Psoas muscle (tissue), 8 donors: ENCODE results near the gene CLN3. TPM values are rescaled to one million over a fixed set of nuclear protein-coding genes. Genes with fewer than 3 reads are reported as not detected.
"Not testable (repeated sequence)": the region's sequence is repeated elsewhere in the genome, so short reads cannot be mapped to it uniquely, and the experiment has no call there.

Source experiments
- ATAC-seq, 4 donors: fragments of 200-7000 bp; cut with Tn5 transposase; one replicate each; pipeline ENCODE4 v1.9.1; 2020; ENCODE audit warnings: moderate library complexity in 3 of 4, mild to moderate bottlenecking in 2 of 4
- DNase-seq, 2 donors: peaks; one replicate each; pipeline ENCODE4 v3.0.0-alpha.2; 2020
- H3K27ac ChIP-seq: fragments of 200-600 bp; one replicate; pipeline ENCODE4 v1.8.0; 2022
- H3K27me3 ChIP-seq, 3 donors: fragments of 200-600 bp in 1 of 3; one replicate each; pipeline versions ENCODE4 v1.6.1 to v1.8.0; 2013 to 2022; ENCODE audit warnings: low read length in 2 of 3, mild to moderate bottlenecking in 2 of 3, moderate library complexity in 1 of 3; ENCODE audit not compliant: insufficient read depth in 3 of 3
- H3K36me3 ChIP-seq, 2 donors: fragments of 200-600 bp in 1 of 2; one replicate each; pipeline versions ENCODE4 v1.6.1 to v1.8.0; 2013 to 2022; ENCODE audit warnings: low read depth in 1 of 2, mild to moderate bottlenecking in 1 of 2, moderate library complexity in 1 of 2; ENCODE audit not compliant: insufficient read depth in 1 of 2
- H3K4me1 ChIP-seq: fragments of 200-600 bp; one replicate; pipeline ENCODE4 v1.8.0; 2022
- H3K4me3 ChIP-seq: fragments of 200-600 bp; one replicate; pipeline ENCODE4 v1.8.0; 2022; ENCODE audit warnings: mild to moderate bottlenecking
- H3K9me3 ChIP-seq: fragments of 200-600 bp; one replicate; pipeline ENCODE4 v1.8.0; 2022
- WGBS, 3 donors: extraction: QIAGEN DNeasy Blood & Tissue Kit; methylation state at CpG; one replicate each; pipeline versions ENCODE4 v1.1.6 to v1.1.7; 2013; 5-methylcytosine and 5-hydroxymethylcytosine counted together
- intact Hi-C, 2 donors: fragments of 100-400 bp; cut with DNase I; formaldehyde crosslinking; loops; one replicate each; pipeline versions ENCODE4 v1.11.0 to v1.14.2; 2022
- polyA plus RNA-seq, 3 donors: library from polyadenylated mRNA; stranded (reverse); fragments of 200-250 nt; gene quantifications; one replicate each; pipeline ENCODE4 v1.2.3, GENCODE V29; 2013
- total RNA-seq, 4 donors: library from RNA; stranded (reverse); fragmentation: NEBNext Ultra II Directional in 2 of 4; extraction: Animal tissue kit (Norgen Biotek cat#: 25700) in 2 of 4; gene quantifications; one replicate each; pipeline versions ENCODE4 v1.2.1 to v1.2.4, GENCODE V29; 2021 to 2023
- donor health status: healthy with polysubstance abuse.
- donor health status: DM: no; HTN: no; CAD: no; lungs with moderate emphysema.
- donor health status: Bipolar disorder and iron deficiency.
- donor health status: healthy.
- donor health status: DM: yes; HTN: yes; CAD: no.
- donor health status: DM: no; HTN: no; CAD: no.
- donor health status: DM: no; HTN: no; CAD: no.
- donor health status: DM: yes; HTN: yes; CAD: no.

The CLN3 gene
- total and polyA plus RNA-seq, 7 donors = 10.8 to 29.3 (median 15.3) TPM

- intact Hi-C loops, H3K27me3 ChIP-seq, ATAC-seq, H3K4me1 ChIP-seq, H3K36me3 ChIP-seq, H3K9me3 ChIP-seq, H3K27ac ChIP-seq, H3K4me3 ChIP-seq: not testable (repeated sequence)
- 58 to 73% (median 72%) methylated on average over 3 of the region's 6 CpGs for WGBS, 3 donors
- DNase-seq = peak in 1 of 2 donors; percentile 17
Observed at GRCh38 chr16:28438899-28439298, 53.0 kb downstream of the CLN3 start.

GRCh38 chr16:28435340-28435739 is 56.5 kb downstream of the CLN3 start:
- intact Hi-C loops, H3K27me3 ChIP-seq, H3K27ac ChIP-seq, ATAC-seq, H3K36me3 ChIP-seq, H3K4me3 ChIP-seq, H3K4me1 ChIP-seq, H3K9me3 ChIP-seq: not testable (repeated sequence)
- DNase-seq = peak; percentile 1 to 17
- 92 to 93% methylated on average over 9 to 21 of the region's 29 CpGs; no CpG with 5 or more reads in 1 of the 3 donors for WGBS, 3 donors

Other genes starting within 250 kb of the CLN3 start
- 10 to 100 TPM in 2 of 4 donors, 1 to 10 TPM in 2; 2.5 to 20.6 (median 9.2) TPM for gene SBK1, start 199.5 kb downstream of the CLN3 start, total RNA-seq
- gene SBK1, start 199.5 kb downstream of the CLN3 start, polyA plus RNA-seq = 1 to 10 TPM; 1.3 to 5.3 (median 1.9) TPM
- gene NPIPB6, start 128.6 kb downstream of the CLN3 start, total RNA-seq = 1 to 10 TPM in 1 of 4 donors, under 1 TPM in 2, not detected in 1; 0.76 to 1.5 (median 0.84) TPM
- under 1 TPM; 0.17 to 0.68 (median 0.38) TPM for gene NPIPB6, start 128.6 kb downstream of the CLN3 start, polyA plus RNA-seq
- gene EIF3CL, start 88.2 kb downstream of the CLN3 start, total RNA-seq = 100 to 1,000 TPM in 2 of 4 donors, 10 to 100 TPM in 2; 25.5 to 126 (median 94.2) TPM
- 100 to 1,000 TPM in 1 of 3 donors, 10 to 100 TPM in 2; 60.6 to 130 (median 84.5) TPM for gene EIF3CL, start 88.2 kb downstream of the CLN3 start, polyA plus RNA-seq
- gene NPIPB7, start 19.7 kb downstream of the CLN3 start, total RNA-seq = under 1 TPM in 1 of 4 donors, not detected in 3; 0.20 TPM
- gene NPIPB7, start 19.7 kb downstream of the CLN3 start, polyA plus RNA-seq = under 1 TPM in 1 of 3 donors, not detected in 2; 0.04 TPM
- under 1 TPM; 0.34 to 0.59 (median 0.36) TPM for gene APOBR, start 2.6 kb upstream of the CLN3 start, total RNA-seq
- under 1 TPM; 0.14 to 0.47 (median 0.26) TPM for gene APOBR, start 2.6 kb upstream of the CLN3 start, polyA plus RNA-seq
- gene IL27, start 14.8 kb upstream of the CLN3 start, total RNA-seq = not detected
- gene IL27, start 14.8 kb upstream of the CLN3 start, polyA plus RNA-seq = under 1 TPM in 1 of 3 donors, not detected in 2; 0.10 TPM
- 100 to 1,000 TPM in 1 of 4 donors, 10 to 100 TPM in 3; 23.7 to 139 (median 34.9) TPM for gene NUPR1, start 46.9 kb upstream of the CLN3 start, total RNA-seq
- gene NUPR1, start 46.9 kb upstream of the CLN3 start, polyA plus RNA-seq = 100 to 1,000 TPM in 1 of 3 donors, 10 to 100 TPM in 2; 40.9 to 141 (median 63.2) TPM
- gene SGF29, start 61.8 kb upstream of the CLN3 start, total RNA-seq = 10 to 100 TPM; 20.5 to 48.3 (median 25.9) TPM
- gene SGF29, start 61.8 kb upstream of the CLN3 start, polyA plus RNA-seq = 10 to 100 TPM; 22.3 to 47.4 (median 29.4) TPM
- 1 to 10 TPM in 1 of 4 donors, under 1 TPM in 2, not detected in 1; 0.34 to 1.5 (median 0.52) TPM for gene SULT1A2, start 105.0 kb upstream of the CLN3 start, total RNA-seq
- under 1 TPM in 2 of 3 donors, not detected in 1; 0.09 to 0.34 TPM for gene SULT1A2, start 105.0 kb upstream of the CLN3 start, polyA plus RNA-seq
- gene SULT1A1, start 118.0 kb upstream of the CLN3 start, total RNA-seq = 10 to 100 TPM in 3 of 4 donors, 1 to 10 TPM in 1; 8.1 to 22.8 (median 13.4) TPM
- gene SULT1A1, start 118.0 kb upstream of the CLN3 start, polyA plus RNA-seq = 1 to 10 TPM; 2.8 to 6.3 (median 3.5) TPM
- gene NPIPB8, start 146.0 kb upstream of the CLN3 start, total RNA-seq = under 1 TPM in 1 of 4 donors, not detected in 3; 0.78 TPM
- not detected for gene NPIPB8, start 146.0 kb upstream of the CLN3 start, polyA plus RNA-seq
- 100 to 1,000 TPM; 434 to 640 (median 556) TPM for gene EIF3C, start 219.4 kb upstream of the CLN3 start, total RNA-seq
- gene EIF3C, start 219.4 kb upstream of the CLN3 start, polyA plus RNA-seq = 100 to 1,000 TPM; 344 to 676 (median 345) TPM